ENCODE measurements around the gene CHCHD6. TPM values are rescaled to one million over a fixed set of nuclear protein-coding genes. Genes with fewer than 3 reads are reported as not detected.
A peak's percentile ranks its signal among the peaks of the same experiment; 100 is the strongest.

Gene CHCHD6
- total RNA-seq, 2 donors from 2014 or later, result 23.6 to 34.4 TPM

- no peaks in the 10 kb centered on the region for H3K27me3 ChIP-seq (ENCODE audit: control insufficient read depth, insufficient read depth, low read length, poor library complexity, severe bottlenecking)
- no peaks in the 10 kb centered on the region for H3K4me1 ChIP-seq (ENCODE audit: control insufficient read depth, insufficient read depth, low read length)
- peaks cover 5% of the 10 kb centered on the region for H3K4me1 Mint-ChIP-seq
- H3K36me3 Mint-ChIP-seq (ENCODE audit: low read depth), result peaks cover 17% of the 10 kb centered on the region
- no peak overlapping the region for H3K9ac ChIP-seq (ENCODE audit: extremely low read depth, low read length, poor library complexity, severe bottlenecking)
- no peaks in the 10 kb centered on the region for H3K9me3 ChIP-seq (ENCODE audit: control insufficient read depth, low read length)
- peaks cover 45% of the 10 kb centered on the region for H3K36me3 ChIP-seq (ENCODE audit: control insufficient read depth, insufficient read depth, low read length)
- H3K9me3 Mint-ChIP-seq, result no peaks in the 10 kb centered on the region
- DNase-seq, result no peak
- H3K27ac Mint-ChIP-seq, result no peak overlapping the region
- no peak for TF ChIP-seq CTCF (conservative IDR thresholded peaks at IDR 0.05)
- no peak overlapping the region for H3K4me3 Mint-ChIP-seq
- H3K4me3 ChIP-seq (ENCODE audit: low read length), result no peak overlapping the region
- H3K27me3 Mint-ChIP-seq (ENCODE audit: insufficient read depth), result no peaks in the 10 kb centered on the region
- WGBS, 2 experiments (ENCODE audit: insufficient coverage in 1 of 2, insufficient read length in 1 of 2), result 97% methylated on average over 5 to 12 of the region's 12 CpGs
- no peak overlapping the region for H3K27ac ChIP-seq (ENCODE audit: low read depth, low read length)
These were observed 291.3 kb downstream of the CHCHD6 start for GRCh38 chr3:126995254-126995780.

- 92 to 95% methylated on average over 9 to 11 of the region's 11 CpGs for WGBS, 2 experiments (ENCODE audit: insufficient coverage in 1 of 2, insufficient read length in 1 of 2)
These were observed 292.0 kb downstream of the CHCHD6 start for GRCh38 chr3:126995926-126996512.

GRCh38 chr3:126996905-126997304 lies 292.9 kb downstream of the CHCHD6 start:
- Histone ChIP-seq H3K27ac (ENCODE audit: low read depth, low read length) (no peak overlapping the region), H3K36me3 (ENCODE audit: control insufficient read depth, insufficient read depth, low read length) (peaks cover 41% of the 10 kb centered on the region), H3K9me3 (ENCODE audit: control insufficient read depth, low read length) (no peaks in the 10 kb centered on the region), H3K9ac (ENCODE audit: extremely low read depth, low read length, poor library complexity, severe bottlenecking) (no peak overlapping the region), H3K4me1 (ENCODE audit: control insufficient read depth, insufficient read depth, low read length) (peaks cover 6% of the 10 kb centered on the region), H3K4me3 (ENCODE audit: low read length) (no peak overlapping the region), H3K27me3 (ENCODE audit: control insufficient read depth, insufficient read depth, low read length, poor library complexity, severe bottlenecking) (no peaks in the 10 kb centered on the region)
- H3K4me3 Mint-ChIP-seq, result no peak overlapping the region
- H3K4me1 Mint-ChIP-seq, result peaks cover 7% of the 10 kb centered on the region
- no peaks in the 10 kb centered on the region for H3K27me3 Mint-ChIP-seq (ENCODE audit: insufficient read depth)
- no peak overlapping the region for H3K27ac Mint-ChIP-seq
- no peaks in the 10 kb centered on the region for H3K9me3 Mint-ChIP-seq
- no peak for TF ChIP-seq CTCF (conservative IDR thresholded peaks at IDR 0.05)
- 94 to 100% methylated on average over 3 to 7 of the region's 7 CpGs for WGBS, 2 experiments (ENCODE audit: insufficient coverage in 1 of 2, insufficient read length in 1 of 2)
- H3K36me3 Mint-ChIP-seq (ENCODE audit: low read depth), result peaks cover 11% of the 10 kb centered on the region
- no peak for DNase-seq

More at GRCh38 chr3:126995926-126996512, 292.0 kb downstream of the CHCHD6 start:
- Mint-ChIP-seq H3K4me1 (peaks cover 5% of the 10 kb centered on the region), H3K27ac (no peak overlapping the region), H3K9me3 (no peaks in the 10 kb centered on the region), H3K27me3 (ENCODE audit: insufficient read depth) (no peaks in the 10 kb centered on the region), H3K36me3 (ENCODE audit: low read depth) (peaks cover 12% of the 10 kb centered on the region), H3K4me3 (no peak overlapping the region)
- Histone ChIP-seq H3K27me3 (ENCODE audit: control insufficient read depth, insufficient read depth, low read length, poor library complexity, severe bottlenecking) (no peaks in the 10 kb centered on the region), H3K9me3 (ENCODE audit: control insufficient read depth, low read length) (no peaks in the 10 kb centered on the region), H3K9ac (ENCODE audit: extremely low read depth, low read length, poor library complexity, severe bottlenecking) (no peak overlapping the region), H3K4me1 (ENCODE audit: control insufficient read depth, insufficient read depth, low read length) (no peaks in the 10 kb centered on the region), H3K27ac (ENCODE audit: low read depth, low read length) (no peak overlapping the region), H3K4me3 (ENCODE audit: low read length) (no peak overlapping the region), H3K36me3 (ENCODE audit: control insufficient read depth, insufficient read depth, low read length) (peaks cover 42% of the 10 kb centered on the region)
- no peak for DNase-seq
- TF ChIP-seq CTCF (conservative IDR thresholded peaks at IDR 0.05), result peak; percentile 59
